H54 (cell line): ENCODE measurements around the gene BBS9.

Source experiments
- DNase-seq: peaks from one replicate; pipeline ENCODE4 v3.0.0; 2011; ENCODE audit warnings: low spot score, mixed read lengths; ENCODE audit not compliant: insufficient read length
- FAIRE-seq: peaks from 3 replicates; lab custom pipeline; 2011; peaks lifted over from hg19 to GRCh38; lab: Jason Lieb, UNC
- POLR2A ChIP-seq: IDR thresholded peaks from 2 replicates; pipeline ENCODE4 v1.6.1; 2011; ENCODE audit warnings: low read depth, mild to moderate bottlenecking, low read length

The BBS9 gene

GRCh38 chr7:33558549-33559323 lies 429.4 kb downstream of the BBS9 start:
- no peak for DNase-seq
- TF ChIP-seq POLR2A, result no peak
- no peak for FAIRE-seq

GRCh38 chr7:33559324-33559710 lies 430.0 kb downstream of the BBS9 start:
- FAIRE-seq, result no peak

GRCh38 chr7:33562996-33563395 lies 433.6 kb downstream of the BBS9 start:
- no peak for TF ChIP-seq POLR2A
- FAIRE-seq, result no peak
- no peak for DNase-seq

More at GRCh38 chr7:33559324-33559710, 430.0 kb downstream of the BBS9 start:
- no peak for TF ChIP-seq POLR2A
- no peak for DNase-seq

- FAIRE-seq (peak; percentile 78), DNase-seq (no peak)
- TF ChIP-seq POLR2A, result no peak
These were observed 434.3 kb downstream of the BBS9 start for GRCh38 chr7:33563651-33564050.

GRCh38 chr7:33578166-33578565 lies 448.8 kb downstream of the BBS9 start:
- no peak for FAIRE-seq
- no peak for TF ChIP-seq POLR2A
- no peak for DNase-seq

- FAIRE-seq (no peak), DNase-seq (no peak)
- TF ChIP-seq POLR2A, result no peak
These were observed 449.7 kb downstream of the BBS9 start for GRCh38 chr7:33578881-33579672.

- DNase-seq (no peak), FAIRE-seq (no peak)
- no peak for TF ChIP-seq POLR2A
These were observed 450.3 kb downstream of the BBS9 start for GRCh38 chr7:33579673-33579960.

- DNase-seq, result no peak
- no peak for TF ChIP-seq POLR2A
- FAIRE-seq, result no peak
These were observed 451.9 kb downstream of the BBS9 start for GRCh38 chr7:33581236-33581635.

GRCh38 chr7:33582104-33582503 lies 452.7 kb downstream of the BBS9 start:
- no peak for TF ChIP-seq POLR2A
- FAIRE-seq (no peak), DNase-seq (no peak)

- FAIRE-seq (no peak), DNase-seq (no peak)
- TF ChIP-seq POLR2A, result no peak
These were observed 453.2 kb downstream of the BBS9 start for GRCh38 chr7:33582533-33582932.

- FAIRE-seq (no peak), DNase-seq (no peak)
- no peak for TF ChIP-seq POLR2A
These were observed 460.5 kb downstream of the BBS9 start for GRCh38 chr7:33589911-33590310.

GRCh38 chr7:33590916-33591315 lies 461.6 kb downstream of the BBS9 start:
- no peak for FAIRE-seq
- TF ChIP-seq POLR2A, result no peak
- DNase-seq, result no peak

- DNase-seq (no peak), FAIRE-seq (no peak)
- no peak for TF ChIP-seq POLR2A
These were observed 462.1 kb downstream of the BBS9 start for GRCh38 chr7:33591490-33591889.

- no peak for TF ChIP-seq POLR2A
- no peak for DNase-seq
- FAIRE-seq, result no peak
These were observed 463.4 kb downstream of the BBS9 start for GRCh38 chr7:33592718-33593117.

GRCh38 chr7:33593611-33594010 lies 464.2 kb downstream of the BBS9 start:
- TF ChIP-seq POLR2A, result no peak
- FAIRE-seq, result no peak
- DNase-seq, result no peak
